ENCODE results near the gene TMEM52B.

The TMEM52B gene

DNA sequence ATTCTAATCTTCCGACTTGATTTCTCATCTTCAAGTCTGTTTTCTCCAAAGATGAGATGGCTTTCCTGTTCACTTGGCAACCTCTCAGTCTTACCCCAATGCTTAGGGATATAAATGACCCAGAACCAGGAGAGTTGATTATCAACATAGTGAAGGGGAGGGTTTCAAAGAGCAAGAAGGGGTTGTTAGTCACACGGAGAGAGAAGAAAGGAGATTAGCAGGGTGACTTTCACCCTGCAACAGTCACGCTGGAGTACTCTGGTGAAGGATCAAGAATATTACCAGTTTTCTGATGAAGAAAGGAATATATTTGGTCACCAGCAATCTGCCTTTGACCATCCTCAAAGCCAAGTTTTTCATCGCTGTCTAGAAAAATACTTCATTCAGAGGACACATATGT, at the start of gene TMEM52B:
TMEM52B (plus strand) TSS at position 212 of the 400 bp plus-strand sequence. CDS start 543 bp downstream, outside the sequence.
- DNase-seq (ENCODE audit: low spot score), result no peak

DNA sequence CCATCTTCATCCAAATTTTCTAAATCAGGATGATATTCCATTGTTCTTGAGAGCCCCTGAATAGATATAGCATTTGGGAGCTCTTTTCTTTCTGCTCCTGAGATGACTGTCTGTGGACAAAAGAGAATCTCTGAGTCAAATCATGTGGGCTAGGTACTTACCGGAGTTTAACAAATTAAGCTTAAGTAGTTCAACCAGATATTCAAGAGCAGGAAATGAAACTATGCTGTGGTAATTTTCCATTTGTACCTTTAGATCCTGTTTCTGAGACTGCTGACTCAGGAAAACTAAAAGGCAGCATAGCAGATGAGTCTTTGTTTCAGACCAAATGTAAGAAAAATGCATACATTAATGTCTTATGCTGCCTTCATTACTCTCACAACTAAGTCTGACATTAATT, 48.8 kb upstream of the TMEM52B start, which contains the start of gene CLEC7A:
CLEC7A (minus strand) TSS at position 158 of the 400 bp plus-strand sequence; CDS start at position 41, 117 bp downstream.
- DNase-seq (ENCODE audit: low spot score), result peak; percentile 7

DNA sequence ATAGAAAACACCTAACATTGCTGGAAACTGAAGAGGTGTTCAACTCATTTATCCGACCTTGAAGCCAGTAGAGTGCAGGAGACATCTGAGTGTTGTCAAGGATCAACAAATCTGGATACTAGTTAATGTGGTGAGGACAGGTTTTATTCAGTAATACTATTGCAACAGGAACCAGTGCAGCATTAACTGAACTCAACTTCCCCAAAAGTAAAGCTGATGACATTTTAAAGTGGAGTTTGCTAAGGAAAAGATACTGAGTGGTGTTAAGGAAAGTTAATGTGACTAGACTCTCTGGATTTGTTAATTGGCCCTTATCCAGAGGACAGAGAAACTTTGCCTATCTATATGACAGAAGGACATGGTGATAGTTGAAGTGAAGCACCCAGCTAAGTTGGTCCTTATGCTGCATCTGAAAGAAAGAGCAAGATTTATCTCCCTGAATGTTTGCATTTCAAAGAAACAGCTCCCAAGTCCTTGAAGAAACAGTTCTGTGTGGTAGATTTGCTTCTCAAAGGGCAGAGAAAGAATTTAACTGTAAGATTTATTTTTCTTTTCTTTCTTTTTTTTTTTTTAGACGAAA, 47.6 kb upstream of the TMEM52B start:
- DNase-seq (ENCODE audit: low spot score), result no peak

DNA sequence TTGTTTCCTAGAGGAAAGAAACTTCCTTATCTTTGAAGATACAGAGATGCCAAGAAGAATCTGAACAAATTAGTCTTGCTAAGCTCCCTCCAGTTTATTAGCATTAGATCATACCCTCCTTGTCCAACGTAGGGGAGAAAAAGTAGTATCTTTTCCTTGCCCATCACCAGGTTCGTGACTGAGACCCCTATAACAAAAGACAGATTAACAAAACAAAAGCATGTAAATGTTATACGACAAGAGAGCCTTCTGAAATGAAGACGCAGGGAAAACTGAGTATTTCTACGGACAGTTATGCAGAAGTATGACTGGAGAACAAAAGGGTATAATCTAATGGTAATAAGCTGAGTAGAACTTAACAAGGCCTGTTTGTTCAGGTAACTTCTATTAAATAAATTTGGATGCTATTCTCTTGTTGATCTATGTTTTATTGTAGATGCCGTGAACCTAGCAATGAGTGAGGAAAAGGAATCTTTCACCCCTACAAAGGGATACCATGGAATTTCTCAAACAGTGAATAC, 45.9 kb upstream of the TMEM52B start:
- no peak for DNase-seq (ENCODE audit: low spot score)

DNA sequence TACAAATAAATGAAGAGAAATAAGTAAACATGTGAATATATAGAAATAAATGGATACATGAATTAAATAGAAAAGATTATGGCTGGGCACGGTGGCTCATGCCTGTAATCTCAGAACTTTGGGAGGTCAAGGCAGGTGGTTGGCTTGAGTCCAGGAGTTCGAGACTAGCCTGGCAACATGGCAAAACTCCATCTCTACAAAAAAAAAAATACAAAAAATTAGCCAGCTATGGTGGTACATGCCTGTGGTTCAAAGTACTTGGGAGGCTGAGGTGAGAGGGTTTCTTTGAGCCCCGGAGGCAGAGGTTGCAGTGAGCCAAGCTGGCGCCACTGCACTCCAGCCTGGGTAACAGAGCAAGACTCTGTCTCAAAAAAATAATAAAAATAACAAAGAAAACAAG, 43.7 kb upstream of the TMEM52B start:
- DNase-seq (ENCODE audit: low spot score), result no peak

DNA sequence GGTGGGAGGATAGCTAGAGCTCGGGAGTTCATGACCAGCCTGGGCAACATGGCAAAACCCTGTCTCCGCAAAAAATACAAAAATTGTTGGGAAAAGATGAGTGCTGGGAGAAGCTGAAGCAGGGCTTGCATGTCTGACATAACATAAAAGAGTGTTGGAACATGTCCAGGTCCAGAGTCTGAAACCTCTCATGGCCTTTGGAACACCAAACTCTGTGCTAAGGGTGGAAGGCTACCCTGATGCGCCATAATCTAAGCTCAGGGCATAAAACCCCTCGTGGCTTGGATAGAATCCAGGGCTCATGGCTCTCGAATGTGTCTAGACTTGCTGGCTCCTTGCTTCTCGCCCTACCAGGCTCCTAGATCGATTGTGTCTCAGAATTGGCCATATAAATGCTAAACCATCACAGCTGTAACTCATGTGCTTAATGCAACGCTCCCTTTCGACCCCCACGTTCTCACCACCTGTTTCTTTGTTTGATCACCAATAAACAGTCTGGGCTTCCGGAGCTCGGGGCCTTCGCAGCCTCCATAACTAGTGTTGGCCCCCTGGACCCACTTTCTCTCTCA, 42.1 kb upstream of the TMEM52B start:
- no peak for DNase-seq (ENCODE audit: low spot score)

DNA sequence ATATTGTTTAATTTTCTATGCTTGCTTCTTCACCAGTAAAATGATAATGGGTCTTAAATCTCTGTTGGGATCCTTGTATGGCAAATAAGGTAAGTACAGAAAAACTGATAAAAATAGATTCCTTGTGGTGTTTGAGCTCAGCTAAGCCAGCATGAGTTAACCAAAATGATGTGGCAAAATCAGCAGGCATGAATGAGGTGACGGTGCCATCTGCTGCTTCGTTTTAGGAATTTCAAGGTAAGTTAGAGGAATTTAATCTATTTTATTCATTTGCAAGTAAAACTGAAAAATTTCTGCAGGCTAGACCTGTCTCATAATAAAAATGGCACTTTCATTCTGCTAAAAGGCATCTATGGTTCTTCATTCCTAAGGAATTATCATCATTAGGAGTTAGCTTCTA, 38.8 kb upstream of the TMEM52B start:
- peak; percentile 52 for DNase-seq (ENCODE audit: low spot score)

DNA sequence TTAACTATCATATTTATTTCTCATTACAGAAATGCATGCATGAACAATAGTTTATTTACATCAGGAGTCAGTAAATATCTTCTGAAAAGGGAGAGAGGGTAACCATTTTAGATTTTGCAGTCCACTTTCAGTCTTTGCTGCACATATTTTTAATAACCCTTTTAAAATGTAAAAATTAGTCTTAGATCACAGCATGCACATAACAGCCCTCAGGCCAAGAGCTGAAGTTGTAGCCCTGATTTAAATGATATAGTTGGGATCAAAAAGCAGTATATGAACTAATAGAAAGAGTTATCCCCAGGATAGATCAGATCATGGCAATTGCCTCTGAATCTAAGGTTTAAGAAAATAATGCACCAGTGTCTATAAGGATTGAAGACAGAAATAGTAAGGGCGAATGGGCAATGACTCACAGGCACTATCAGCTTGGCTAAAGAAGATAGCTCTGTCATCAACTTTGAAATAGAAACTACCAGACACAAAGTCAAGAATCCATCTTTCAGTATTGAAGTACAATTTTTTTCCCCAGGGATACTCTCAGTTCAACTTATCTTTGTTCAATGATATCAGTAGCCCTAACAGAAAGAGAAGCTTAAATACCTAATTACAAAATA, 35.7 kb upstream of the TMEM52B start:
- no peak for DNase-seq (ENCODE audit: low spot score)

DNA sequence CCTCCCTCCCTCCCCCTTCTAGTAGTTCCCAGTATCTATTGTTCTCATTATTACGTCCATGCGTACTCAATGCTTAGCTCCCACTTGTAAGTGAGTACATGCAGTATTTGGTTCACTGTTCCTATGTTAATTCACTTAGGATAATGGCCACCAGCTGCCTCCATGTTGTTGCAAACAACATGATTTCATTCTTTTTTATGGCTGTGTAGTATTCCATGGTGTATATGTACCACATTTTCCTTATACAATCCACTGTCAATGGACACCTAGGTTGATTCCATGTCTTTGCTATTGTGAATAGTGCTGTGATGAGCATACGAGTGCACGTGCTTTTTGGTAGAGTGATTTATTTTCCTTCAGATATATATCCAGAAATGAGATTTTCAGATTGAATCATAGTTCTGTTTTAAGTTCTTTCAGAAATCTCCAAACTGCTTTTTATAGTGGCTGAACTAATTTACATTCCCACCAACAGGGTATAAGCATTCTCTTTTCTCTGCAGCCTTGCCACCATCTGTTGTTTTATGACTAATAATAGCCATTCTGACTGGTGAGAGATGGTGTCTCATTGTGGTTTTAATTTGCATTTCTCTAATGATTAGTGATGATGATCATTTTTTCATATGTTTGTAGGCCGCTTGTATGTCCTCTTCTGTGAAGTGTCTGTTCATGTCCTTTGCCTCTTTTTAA, 31.0 kb upstream of the TMEM52B start:
- DNase-seq (ENCODE audit: low spot score), result no peak

DNA sequence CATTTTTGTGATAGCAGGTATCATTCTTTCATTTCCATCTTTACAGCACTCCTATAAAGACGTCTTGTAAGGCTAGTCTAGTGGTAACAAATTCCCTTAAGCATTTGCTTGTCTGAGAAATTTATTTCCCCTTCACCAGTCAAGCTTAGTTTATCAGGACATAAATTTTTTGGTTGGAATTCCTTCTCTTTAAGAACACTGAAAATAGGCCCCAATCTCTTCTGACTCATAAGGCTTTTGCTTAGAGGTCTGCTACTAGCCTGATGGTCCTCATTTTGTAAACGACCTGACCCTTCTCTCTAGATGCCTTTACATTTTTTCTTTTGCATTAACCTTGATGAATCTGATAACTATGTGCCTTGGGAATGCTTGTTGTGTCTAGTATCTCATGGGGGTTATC, 27.2 kb upstream of the TMEM52B start:
- no peak for DNase-seq (ENCODE audit: low spot score)

DNA sequence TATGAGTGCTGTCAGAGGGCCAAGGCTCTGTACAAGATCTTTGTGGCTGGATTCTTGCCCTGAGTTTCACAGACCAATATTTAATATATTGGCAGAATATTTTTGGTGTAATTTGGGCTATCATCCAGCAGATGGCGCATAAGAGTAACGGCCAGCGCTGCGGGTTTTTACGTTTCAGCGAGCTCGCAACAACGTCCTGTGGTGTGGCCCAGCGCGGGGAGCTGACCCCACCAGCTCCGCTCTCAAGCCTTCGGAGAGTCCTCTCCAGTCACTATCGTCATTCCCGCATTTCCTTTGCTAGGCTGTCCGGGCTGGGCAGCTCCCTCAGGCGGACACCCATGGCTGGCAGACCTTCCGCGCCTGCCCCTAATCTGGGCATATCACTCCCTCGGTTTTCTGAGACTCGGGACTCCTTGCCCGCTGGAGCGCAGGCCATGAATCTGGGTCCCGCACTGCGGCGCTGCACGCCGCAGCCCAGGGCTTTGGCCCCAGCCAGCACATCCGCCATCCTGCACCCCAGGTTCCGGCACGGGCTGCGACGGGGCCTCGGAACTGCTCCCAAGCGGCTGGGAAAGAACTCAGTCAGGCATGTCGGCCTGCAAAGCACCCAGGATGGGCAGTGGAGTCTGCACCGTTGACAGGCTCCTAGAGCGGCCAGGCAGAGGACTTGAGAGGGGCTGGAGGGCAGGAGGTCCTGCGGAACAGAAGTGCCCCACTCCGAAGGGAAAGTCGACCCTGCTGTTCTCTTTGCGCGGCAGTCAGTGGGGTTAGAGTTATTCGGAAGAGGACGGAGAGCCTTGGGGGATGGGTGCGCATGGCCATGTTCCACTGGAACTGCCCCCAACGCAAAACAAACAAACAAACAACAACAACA, 25.3 kb upstream of the TMEM52B start:
- DNase-seq (ENCODE audit: low spot score), result peak; percentile 72

DNA sequence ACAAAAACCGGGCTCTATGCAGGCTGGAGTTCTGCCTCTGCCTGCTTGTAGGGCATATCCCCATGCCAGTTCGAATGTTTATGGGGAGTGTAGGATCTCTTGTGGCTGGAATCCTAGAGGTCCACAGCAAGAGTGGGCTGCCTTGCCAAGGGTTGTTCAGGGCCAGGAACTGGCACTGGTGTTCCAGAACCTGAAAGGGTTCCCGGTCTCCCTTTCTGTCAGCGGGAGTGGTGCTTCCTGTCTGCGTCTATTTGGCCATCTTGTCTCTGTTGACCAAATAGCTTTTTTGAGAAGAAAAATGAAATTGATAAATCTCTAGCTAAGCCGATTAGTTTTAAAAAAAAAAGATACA, 24.7 kb upstream of the TMEM52B start:
- no peak for DNase-seq (ENCODE audit: low spot score)

DNA sequence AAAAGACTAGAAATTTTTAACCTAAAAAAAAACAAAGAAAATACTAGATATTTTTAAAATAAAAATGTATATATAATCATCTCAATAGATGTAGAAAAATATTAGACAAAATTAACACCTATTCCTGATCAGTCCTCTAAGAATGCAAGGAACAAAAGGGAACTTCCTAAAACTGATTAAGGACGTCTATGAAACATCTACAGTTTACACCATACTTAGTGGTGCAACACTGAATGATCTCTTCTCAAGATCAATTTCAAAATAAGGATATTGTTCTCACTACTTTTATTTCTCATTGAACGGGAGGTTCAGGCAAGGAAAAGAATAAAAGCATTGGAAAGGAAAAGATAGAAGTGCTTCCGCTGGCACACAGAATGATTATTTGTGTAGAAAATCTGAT, 22.9 kb upstream of the TMEM52B start:
- DNase-seq (ENCODE audit: low spot score), result no peak

DNA sequence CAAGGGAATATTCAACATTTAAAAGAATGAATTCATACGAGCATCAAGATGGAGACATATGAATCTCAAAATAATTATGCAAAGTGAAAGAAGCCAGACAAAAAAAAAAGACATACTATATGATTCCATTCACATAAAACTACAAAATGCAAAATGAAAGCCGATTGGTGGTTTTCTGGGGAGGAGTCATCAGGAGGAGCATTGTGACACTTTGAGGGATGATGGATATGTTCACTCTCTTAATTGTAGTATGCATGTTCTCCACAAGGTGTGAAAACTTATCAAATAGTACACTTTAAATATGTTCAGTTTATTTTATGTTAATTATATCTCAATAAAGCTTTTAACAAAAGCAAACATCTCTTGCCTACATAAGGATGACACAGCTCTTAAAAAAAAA, 20.4 kb upstream of the TMEM52B start:
- no peak for DNase-seq (ENCODE audit: low spot score)

DNA sequence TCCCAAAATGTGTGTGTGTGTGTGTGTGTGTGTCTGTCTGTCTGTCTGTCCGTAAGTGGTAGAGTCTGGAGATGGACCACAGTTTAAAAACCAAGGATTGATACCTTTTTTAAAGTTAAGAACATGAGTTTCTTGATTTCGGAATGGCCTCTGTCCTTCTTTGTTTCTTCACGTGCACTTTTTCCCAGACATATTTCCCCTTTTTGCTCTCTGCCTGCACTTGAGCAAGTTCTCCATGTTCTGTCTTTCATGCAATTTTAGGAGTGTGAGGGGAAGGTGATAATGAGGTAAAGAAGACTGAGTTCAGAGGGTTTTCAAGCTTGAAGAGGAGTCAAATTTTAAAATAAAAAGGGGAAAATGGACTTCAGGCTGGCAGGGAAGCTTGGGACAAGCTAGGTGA, 19.6 kb upstream of the TMEM52B start:
- no peak for DNase-seq (ENCODE audit: low spot score)

DNA sequence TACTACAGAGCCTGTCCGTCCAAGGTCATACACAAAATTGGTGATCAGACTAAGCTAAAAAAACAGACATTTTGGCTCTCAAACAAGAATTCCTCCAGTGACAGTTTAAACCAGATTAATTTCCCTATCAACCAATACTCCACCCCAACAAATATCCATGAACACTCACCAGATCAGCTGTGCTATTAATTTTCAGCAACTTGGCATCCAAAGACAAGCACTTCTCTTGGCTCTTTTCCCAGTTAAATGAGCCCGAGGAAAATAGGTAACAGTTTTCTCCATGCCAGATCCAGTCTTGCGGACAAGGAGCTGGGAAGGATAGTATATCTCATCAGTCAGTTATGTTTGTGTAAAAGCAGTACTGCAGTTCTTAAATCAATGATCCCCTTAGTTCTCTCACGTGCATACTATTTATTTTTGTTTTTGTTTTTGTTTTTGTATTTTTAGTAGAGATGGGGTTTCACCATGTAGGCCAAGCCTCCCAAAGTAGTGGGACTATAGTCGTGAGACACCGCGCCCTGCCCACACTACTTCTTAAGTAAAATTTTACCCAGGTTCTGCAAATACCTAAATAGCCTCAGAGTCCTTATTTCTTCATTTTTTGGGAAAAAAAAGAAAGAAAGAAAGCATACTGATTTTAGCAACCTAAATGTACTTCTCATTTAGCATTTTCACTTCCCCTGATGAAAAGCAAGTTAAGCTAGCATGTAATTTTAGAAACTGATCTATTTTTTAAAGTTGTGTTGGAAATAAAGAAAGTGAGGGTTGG, 18.0 kb upstream of the TMEM52B start:
- DNase-seq (ENCODE audit: low spot score), result no peak

DNA sequence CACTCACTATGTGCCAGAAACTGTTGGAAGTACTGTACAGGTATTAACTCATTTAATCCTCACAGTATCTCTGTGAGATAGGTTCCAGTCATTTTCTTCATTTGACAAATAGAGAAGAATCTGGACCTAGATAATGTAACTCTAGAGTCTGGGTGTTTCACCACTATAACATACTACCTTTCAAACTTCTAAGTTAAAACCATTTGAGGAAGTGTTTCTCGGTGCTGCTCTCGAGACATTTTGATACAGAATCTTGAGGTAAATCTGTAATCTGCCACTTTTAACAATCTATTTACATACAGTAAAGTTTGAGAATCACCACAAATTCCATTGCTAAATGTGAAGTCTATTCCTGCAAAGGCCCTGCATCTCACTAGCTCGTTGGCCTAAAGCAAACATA, 15.7 kb upstream of the TMEM52B start:
- no peak for DNase-seq (ENCODE audit: low spot score)

DNA sequence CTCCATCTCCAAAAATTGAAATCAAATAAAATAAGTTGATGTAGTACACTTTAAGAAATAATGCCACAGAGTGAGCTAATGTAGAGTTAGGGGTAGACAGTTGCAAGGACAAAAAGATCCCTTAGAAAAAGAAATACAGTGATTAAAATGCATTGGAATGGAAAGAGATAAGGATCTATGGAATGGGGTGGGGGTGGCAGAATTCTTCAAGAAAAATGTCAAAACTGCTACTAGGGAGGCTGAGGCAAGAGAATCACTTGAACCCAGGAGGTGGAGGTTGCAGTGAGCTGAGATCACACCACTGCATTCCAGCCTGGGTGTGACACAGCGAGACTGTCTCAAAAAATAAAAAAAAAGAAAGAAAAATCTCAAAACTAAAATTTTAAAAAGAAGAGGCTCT, 13.4 kb upstream of the TMEM52B start:
- DNase-seq (ENCODE audit: low spot score), result no peak

DNA sequence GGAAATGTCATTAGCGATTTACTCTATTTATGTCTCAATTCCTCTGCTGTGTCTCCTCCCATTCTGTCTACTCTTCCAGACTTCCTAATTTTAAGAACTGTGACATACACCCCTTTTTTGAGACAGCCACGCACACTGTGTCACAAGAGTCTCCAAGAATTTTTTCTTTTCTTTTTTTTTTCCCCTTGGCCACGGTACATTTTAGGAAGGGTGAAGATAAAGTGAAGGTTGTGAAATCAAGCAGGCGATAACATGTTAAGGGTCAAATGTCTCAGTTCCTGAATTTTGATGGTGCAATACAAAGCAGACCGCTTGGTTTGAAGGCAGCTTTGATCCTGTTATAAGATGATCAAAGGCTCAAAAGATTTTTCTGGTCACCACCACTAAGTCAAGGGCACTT, 11.2 kb upstream of the TMEM52B start:
- no peak for DNase-seq (ENCODE audit: low spot score)

DNA sequence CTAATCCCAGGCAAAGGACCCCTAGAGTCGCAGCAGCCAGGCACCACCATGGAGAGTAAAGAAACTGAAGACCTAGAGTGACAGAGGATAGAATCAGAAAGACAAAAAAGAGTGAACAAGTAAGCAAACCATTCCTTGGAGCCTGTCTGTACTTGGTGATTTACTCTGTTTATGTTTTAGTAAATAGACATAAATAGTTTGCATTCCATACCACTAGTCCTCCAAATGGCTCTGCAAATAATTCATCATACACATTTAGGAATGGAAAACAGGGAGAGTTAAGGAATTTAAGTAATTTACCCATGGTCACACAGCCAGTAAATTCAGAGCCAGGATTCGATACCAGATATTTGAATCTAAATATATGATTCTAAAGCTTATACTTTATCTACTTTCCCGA, 9.7 kb upstream of the TMEM52B start:
- DNase-seq (ENCODE audit: low spot score), result no peak

DNA sequence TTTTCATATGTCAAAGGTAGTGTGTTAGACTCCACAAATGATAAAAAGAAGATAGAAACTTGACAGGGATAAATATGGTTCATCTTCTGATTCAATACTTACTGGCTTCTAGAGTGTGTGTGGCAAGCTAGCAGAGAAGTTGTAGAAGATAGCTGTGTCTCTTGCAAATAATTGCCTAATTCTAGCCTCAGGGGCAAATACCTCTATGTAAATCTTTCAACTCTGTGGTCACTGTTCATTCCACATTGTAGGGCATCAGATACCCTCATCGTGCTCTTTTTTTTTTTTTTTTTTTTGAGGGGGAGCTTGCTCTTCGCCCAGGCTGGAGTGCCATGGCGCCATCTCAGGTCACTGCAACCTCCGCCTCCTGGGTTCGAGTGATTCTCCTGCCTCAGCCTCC, 8.6 kb upstream of the TMEM52B start:
- no peak for DNase-seq (ENCODE audit: low spot score)

Data from CD4-positive, alpha-beta T cell treated with Interleukin-15 for 4 hours (primary cell).